Raji (cell line): ENCODE data around the gene GABRR1.

Experiments
- POLR2A ChIP-seq: IDR thresholded peaks from 2 replicates; pipeline ENCODE4 v1.6.1; 2011; ENCODE audit warnings: low read depth, low read length, control low read depth; ENCODE audit not compliant: insufficient read depth

Gene GABRR1

DNA sequence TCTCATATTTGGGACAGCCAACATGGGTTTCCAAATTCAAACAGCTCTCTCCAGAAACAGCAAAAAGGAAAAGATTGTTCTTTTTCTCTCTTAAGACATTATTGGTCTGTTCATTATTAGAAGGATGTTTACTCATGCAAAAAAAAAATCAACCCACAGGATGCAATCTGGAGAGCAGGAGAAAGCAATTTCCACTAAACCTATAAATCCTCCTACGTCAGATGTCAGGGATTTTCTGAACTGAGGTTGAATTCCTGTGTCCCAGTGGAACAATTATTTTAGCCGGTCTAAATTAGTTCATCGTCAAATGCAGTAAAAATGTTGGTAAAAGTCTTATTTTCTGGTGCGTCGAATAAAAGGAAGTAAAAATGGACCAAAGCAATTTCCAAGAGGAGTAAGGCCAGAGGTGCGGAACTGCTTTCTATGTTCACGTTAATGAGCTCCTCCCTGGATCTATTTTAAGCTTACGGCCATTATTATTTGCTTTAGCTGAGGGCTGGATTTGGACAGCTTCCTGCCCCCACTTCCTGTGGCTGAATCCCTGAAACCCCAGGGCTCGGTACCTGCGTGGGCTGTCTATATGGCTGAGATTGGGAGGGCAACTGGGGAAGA, at the start of gene GABRR1:
Gene GABRR1 (minus strand): TSS at position 60 of the 612 bp plus-strand sequence. CDS start 36 bp downstream, at position 24.
- TF ChIP-seq POLR2A: no peak

DNA sequence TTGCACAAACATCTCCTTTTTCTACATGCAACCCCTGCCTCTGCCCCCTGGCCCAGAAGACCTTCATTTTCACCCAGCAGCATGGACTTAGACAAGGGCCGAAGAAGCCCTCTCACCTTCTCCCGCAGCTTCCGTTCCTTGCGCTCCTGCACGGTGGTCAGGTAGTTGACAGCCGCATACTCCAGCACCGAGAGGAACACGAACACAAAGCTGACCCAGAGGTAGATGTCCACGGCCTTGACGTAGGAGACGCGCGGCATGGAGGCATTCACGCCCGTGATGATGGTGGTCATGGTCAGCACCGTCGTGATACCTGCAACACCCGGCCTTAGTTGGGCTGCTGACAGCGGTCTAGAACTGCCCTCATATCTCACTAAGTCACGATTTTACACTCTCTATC, 47.1 kb upstream of the GABRR1 start:
- no peak for TF ChIP-seq POLR2A

DNA sequence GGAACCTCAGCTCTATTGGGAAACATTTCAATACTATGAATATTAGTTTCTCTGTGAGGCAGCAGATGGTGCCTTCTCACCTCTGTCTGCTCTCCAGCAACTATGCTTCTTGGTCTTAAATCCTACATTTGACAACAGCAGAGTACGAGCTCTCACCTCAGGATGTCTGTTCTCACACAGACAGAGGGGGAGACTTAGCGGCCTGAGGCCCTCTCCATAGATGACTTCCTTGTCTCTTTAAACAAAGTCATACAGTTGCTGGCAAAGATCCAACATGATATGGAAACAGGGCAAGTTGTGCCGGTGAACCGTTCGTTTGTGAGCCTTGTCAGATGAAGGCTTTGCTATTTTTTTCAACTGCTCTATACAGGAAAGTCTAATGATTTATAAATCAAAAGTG, 43.7 kb upstream of the GABRR1 start:
- no peak for TF ChIP-seq POLR2A

DNA sequence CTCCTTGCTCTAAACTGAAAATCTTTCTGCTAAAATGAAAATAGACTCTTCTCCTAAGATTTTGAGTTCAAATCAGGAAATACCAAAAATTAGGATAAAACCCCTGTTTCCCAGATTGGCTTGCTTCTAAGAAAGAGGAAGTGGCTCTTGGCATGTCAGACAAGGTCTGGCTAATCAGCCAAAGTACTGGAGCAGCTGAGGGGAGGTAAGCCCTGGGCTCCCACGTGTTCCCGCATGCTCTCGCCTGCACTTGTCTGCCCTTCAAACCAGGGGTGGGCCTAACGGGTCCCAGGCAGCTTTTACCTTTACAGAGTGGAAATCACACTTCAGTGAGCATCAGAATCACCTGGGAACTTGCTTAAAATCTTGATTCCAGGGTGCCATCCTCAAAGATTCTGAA, 43.2 kb upstream of the GABRR1 start:
- TF ChIP-seq POLR2A: no peak

DNA sequence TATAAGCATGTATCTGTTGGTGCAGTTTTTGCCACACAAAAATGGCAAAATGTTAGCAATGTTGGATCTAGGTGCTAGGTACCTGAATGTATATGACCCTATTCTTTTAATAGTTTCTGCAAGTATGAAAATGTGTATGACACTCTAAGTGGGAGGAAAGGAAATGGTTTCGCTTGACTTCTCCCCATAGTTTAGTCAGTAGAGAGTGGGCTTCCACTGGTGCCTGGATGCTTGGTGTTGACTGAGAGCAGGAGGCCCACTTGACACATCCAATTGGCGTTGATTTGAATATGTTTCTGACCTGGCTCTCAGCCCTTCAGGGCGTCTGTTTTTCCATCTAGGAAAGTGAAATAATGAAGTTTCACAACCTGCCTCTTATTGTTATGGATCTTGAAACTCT, 41.8 kb upstream of the GABRR1 start:
- TF ChIP-seq POLR2A: no peak

DNA sequence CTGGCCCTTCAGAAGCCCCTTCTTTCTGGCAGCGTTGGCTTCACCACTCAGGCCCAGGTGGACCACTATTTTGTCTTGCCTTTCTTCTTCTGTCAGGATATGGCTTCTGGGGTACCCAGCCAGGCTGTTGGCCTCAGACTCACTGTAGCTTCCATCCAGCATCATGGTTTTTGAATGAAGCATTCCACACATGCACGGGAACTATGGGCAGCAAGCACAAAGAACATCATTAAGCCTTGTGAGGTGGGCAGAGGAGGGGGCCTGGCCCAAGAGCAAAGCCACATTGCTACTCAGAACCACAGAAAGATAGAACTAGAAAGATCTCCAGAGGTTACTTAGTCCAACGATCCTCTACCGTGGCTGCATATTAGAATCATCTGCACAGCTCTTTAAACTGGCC, 40.6 kb upstream of the GABRR1 start:
- TF ChIP-seq POLR2A: no peak

DNA sequence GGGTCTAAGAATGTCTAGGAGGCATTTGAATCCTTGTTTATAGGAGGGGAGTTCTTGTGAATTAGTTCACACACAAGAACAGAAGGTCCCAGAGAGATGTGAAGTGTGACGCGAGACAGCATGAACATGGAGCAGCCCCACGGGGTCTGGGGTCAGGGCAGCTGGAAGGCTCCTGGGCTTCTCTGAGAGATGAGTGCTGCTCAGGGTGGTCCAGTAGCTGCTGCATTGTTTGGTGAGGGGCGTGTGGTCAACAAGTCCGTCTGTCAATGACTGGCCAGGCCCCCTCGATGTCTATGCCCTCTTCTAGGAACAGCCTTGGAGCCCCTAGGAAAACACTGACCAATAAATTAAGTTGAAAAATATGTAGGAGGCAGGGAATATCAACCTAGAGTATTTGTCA, 40.2 kb upstream of the GABRR1 start:
- no peak for TF ChIP-seq POLR2A

DNA sequence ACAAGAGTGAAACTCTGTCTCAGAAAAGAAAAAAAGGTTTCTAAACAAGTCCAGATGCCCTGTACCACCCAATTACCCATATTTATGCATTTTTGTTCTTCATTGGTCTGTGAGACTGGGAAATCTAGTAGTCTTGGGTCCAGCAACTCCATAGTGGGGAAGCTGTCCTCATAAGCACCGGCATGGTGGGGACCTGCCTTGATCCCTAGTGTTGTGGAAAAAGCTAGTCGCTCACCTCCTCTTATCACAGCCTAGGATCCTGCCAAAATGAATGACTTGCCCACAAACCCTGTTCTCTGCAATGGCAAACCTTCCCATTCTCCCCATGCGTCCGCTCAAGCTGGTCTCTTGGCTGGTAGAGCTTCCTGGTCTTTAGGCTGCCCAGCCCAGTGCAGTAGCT, 38.3 kb upstream of the GABRR1 start:
- no peak for TF ChIP-seq POLR2A

DNA sequence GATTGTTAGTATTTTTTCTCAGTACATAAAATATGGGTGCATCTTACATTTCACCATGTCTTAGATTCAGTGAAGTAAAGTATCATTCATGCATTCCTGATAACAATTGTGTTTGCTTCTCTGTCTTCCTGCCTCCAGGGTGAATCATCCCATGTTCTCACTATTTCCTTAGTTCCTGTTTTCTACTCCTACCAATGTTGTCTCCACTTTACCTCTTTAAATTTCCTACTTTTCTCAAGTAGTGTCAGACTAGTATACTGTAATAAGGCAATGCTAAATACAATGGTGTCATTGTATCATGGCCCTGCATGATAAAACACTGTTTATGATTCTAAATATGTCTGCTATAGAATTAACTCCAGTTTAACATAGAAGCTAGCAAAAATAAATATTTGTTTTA, 37.4 kb upstream of the GABRR1 start:
- TF ChIP-seq POLR2A: no peak

DNA sequence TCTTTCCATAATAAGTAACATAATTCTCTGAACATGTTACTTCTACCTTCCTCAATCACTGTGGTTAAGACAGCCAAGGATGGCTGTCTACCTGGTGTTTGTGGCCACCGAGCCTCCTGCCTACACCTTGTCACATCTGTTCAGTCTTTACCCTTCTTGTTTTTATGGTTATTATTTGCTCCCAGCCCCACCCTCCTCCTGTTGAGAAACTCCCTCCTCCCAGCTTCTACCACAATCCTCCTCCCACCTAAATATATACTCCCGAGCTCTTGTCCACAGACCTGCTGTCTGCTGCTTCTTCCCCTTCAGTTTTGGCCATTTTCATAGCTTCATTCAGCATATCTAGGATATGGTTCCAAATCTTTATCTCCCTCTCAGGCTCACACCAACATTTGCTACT, 35.7 kb upstream of the GABRR1 start:
- TF ChIP-seq POLR2A: no peak

DNA sequence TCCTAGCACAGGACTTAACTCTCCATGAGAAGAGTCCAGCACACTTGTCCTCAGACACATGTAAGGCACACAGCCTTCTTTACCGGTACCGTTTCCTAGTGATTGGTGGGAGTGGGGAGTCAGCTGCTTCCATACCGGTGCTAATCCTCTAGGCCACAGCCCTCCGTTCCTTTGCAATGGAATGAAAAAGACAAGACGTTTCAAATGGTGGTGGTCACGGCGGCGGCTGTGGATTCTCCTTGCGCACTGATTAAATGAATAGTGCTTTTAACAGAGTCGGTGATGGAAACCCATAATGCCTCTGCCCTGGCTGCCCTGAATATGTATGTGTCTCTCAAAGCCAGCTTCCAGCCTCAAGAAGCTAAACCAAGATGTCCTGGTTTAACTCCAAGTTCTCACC, 34.8 kb upstream of the GABRR1 start:
- no peak for TF ChIP-seq POLR2A

DNA sequence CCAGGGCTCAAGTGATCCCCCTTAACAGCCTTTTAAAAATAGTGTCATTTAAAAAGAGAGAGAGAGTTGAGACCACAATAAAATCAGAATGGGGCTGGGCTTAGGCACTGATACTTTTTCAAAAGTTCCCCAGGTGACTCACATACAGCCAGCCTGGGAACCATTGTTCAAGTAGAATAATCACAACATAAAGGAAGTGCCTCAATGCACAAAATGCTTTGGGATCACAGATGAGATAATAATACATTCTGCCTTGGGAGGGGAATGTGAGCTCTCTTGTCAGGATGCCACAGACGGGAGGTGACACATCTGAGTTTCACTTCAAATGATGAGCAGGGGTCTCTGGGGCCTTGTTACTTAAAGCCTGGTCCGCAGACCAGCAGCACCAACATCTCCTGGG, 34.0 kb upstream of the GABRR1 start:
- no peak for TF ChIP-seq POLR2A

DNA sequence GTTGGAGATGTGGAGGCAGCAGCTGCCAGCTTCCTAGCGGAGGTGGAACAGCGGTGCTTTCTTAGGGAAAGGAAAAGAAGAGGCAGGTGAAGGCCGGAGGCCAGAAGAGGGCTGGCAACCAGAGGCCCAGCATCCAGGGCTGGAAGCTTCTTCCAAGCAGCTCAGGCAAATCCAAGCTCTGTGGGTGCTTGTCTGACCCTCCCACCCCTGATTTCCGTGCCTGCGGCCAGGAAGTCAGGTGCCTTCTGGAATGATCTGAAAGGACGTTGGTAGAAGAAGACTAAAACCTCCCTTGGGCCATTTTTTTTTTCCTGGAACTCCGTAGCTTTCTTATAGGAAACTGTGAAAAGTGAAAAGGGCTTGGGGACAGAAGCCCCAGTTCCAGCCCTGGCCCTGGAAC, 33.1 kb upstream of the GABRR1 start:
- no peak for TF ChIP-seq POLR2A

DNA sequence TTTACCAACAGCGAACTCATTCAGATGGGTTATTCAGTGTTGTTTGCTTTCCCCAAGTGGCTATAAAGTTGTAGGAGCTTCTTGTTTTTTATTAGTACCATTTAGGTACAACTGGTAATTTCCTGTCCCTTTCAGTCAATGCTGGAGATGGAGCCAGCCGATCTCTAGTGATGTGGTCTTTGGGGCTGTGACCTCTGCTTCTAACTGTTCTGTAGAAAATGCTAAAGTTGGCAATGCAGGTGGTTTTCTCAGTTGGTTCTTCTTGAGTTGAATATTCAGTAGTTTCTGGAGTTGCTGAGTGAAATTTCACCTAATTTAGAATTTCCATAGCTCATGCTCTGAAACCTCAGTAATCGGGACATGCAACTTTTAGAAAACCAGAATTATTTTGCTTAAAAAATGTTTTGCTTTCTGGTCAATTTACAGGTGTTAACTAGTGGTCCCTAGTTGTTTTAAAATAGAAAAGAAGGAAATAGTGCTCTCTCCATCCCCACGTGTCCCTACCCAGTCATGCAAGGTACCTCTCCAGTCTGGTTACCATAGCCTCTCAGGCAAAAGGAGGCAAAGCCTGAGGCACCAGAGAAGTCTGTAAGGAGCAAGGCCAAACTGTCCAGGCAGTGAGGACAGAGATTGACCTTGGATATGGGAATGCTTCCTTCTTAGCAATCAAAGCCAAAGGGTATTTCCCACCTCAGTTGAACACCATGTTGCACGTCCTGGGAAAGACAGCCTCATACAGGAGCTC, 27.3 kb upstream of the GABRR1 start:
- no peak for TF ChIP-seq POLR2A

DNA sequence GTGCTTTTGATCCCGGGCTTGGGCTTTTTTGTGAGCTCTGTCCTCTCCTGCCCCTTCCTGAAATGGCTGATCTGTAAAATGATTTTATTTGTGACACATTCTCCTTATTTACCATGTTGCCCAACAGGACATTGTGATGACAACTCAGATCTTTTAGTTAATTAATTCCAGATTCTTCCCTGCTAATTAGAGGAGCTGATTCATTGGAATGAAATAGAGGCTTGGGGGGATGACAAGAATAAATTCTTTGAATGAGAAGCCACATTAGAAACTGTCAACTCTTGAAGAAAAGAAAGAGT, 26.1 kb upstream of the GABRR1 start:
- TF ChIP-seq POLR2A: no peak

DNA sequence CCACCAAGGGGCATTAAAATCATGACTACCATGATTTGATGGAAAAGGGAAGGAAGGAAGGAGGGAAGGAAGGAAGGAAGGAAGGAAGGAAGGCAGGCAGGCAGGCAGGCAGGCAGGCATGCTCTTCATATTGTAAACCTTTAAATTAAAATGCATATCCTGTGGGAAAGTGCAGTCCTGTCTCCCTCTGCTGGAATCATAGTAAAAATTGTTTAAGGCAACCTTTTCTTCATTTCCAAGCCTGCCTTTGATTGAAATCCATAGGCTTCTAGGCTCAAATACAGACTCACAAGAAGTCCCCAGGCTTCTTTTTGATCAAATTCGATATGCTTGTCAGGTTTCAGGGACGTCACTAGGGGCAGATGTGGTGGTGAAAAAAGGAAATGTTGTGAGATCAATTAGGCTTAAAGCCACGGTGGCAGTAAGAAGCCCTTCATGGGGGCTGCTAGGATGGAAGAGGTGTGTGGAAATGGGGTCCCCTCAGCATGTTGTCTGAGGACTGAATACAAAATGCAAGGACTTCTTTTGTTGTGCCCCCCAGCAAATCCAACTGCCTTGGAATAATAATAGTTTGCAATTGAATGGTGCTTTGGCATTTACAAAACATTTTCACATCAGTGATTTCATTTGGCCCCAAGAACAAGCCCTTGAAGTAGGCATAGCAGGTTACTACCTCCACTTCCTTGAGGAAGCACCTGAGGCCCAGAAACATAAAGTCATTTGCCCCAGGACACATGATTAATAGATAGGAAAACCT, 25.6 kb upstream of the GABRR1 start:
- TF ChIP-seq POLR2A: no peak

DNA sequence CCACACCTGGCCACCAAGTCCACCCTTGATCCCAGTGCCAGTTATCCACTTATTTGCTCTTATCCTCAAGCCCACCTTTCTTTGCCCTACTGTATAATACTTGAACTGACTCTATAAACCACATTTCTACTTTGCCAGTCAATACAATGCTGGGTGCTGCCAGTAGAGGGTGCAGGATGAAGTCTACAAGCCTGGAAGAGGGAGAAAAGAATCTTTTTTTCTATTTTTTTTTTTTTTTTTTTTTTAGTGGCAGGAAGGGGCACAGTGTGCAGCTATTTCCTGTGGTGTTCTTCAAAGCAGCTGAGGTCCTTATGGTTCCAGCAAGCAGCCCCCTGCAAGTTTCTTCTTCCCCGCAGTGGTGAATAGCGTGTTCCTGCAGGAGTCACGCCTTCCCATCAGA, 22.2 kb upstream of the GABRR1 start:
- no peak for TF ChIP-seq POLR2A

DNA sequence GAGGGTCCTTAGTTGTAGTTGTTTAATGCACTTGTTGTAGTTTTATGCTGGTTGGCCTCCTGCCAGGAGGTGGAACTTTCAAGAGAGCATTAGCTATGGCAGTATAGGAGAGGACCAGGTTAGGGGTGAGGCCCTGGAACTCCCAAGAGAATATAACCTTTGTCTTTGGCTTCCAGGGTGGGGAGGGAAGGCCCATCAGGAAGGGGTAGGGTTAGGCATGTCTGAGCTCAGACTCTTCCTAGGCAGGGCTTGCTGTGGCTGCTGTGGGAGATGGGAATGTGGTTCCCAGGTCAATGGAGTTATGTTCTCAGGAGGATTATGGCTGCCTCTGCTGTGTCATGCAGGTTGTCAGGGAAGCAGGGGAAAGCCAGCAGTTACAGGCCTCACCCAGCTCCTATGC, 20.0 kb upstream of the GABRR1 start:
- no peak for TF ChIP-seq POLR2A
